ENCODE results near the gene ALDH3A1.

ALDH3A1 gene

DNA sequence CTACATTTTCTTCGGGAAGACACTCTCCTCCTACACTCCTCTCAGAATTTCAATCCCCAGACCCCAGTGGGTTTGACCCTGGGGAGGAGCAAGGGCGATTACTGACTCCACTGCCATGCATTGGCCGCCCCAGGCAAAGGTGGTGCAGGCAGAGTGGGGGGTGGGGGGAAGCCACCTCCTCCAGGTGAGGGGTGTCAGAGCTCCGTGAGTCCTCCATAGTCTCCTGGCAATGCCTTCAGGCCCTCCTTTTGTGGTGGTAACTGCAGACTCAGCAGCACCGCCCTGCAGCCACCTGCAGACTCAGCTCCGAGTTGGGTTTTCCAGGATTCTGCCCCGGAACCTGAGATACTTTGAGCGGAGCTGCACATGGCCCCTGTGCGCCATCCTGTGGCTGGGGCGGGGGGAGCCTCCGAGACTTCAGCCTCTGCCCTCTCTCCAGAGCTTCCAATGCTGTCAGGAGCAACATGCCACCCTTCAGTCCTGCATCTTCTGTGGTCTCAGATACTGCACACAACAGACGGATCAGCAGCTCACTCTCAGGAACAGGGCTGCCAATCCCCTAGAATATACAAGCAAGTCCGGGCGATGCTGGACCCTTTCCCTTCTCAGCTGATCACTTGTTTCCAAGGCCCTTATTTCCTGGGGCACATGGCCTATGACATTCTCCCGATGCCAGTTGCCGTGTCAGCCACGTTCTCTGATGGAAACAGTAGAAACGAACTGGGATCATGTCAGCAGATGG, 29.3 kb downstream of the ALDH3A1 start:
- DNase-seq = no peak

DNA sequence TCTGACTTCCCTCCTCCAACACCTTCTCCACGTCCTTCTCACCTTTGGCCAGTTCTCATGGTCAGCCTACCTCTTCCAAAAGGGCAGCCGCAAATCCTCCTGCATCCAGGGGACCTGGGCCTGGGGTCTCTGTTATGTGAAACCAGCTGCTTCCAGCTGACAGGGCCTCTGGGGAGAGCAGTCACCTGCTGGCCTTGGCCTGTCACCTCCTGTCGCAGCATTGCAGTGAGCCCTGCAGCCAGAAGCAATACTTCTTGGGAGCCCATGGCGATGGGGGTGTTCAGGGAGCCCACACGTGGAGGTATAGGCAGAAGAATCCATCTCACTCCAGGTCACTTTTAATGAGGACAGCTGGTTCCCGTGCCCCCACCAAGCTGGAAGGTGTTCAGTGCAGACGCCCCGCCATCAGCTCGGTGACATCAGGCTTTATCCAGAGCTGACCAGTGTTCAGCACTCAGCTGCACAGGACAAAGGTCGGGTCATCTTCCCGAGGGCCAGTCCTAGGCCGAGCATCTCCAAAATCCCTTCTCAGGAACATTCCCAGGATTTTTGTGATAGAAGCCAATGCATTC, 30.0 kb downstream of the ALDH3A1 start:
- no peak for DNase-seq

DNA sequence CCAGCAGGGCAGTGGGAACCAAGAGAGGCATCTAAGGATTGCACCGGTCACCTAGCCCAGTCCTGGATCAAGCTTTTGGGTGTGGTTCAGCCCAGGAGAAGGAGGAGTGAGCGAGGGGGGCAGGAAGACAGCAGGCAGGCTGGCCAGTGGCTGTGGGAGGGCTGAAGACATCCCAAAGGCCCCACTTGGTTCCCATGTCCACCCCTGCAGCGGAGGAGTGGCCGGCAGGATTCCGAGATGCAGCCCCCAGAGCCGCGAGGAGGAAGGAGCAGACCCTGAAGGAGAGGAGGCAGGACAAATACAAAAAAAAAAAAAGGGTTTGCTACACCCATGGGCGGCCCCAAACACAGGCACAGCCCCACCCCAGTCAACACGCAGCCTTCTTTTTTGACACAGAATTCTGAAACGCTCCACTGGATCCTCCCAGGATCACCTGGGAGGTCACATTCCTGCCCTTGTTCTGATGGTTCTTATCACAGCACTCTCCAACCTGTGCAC, 30.6 kb downstream of the ALDH3A1 start:
- DNase-seq = no peak

DNA sequence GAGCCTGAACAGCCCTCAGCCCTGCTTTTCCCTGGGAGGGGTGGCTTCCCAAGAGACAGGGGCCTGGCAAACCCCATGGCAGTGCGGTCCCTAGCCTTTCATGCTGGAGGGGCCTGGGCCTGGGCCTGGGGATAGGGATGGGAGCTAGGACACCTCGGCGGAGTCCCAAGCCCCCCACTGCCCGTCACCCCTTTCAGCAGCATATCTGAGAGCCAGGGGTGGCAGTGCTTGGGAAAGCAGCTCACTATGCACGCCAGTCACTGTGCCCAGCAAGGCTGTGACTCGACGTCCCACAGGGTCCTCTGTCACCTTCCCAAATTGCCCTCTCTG, 31.1 kb downstream of the ALDH3A1 start:
- DNase-seq = no peak

DNA sequence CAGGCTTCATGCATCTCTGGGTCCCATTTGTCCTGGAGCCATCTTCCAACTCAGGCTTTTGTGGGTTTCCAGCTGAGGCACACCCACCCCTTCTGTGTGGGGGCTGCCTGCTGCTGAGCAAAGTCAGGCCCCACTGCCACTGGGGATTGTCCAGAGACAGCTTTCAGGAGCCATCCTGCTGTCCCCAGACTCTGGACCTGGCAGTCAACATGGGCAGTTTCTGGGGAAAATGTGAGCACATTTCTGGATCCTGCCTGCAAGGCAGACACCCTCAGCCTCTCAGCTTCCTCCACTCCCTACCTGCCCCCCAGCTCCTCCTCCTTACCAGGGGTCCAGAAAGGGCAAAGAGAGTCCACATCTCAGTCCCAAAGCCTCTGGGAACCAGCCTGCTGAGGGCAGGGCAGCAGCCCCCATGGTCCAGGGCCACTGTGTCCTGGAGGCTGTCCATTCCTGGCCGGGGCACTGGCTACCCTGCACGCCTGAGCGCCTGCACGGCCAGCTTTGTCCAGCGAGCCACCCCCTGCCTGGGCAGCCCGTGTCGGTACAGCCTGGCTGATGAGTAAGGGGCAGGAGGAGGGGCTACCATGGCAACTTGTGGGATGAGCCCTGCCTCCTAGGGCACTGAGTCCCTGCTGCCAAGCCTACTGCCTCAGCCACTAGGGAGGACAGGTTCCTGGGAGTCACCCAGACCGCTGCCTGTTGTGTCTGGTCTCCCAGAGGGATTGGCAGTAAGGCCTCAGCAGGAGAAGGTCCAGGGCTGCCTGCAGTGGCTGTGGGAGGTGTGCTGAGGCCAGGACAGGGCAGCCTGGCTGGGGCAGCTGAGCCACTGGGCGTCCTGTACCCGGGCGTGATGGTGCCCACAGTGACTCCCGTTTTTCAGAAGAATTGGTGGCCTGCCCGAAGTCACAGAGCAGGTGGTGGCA, 31.7 kb downstream of the ALDH3A1 start, which contains the start of gene SLC47A2:
Gene SLC47A2 (minus strand): TSS at position 477 of the 923 bp plus-strand sequence. CDS start 29 bp downstream, at position 448.
- DNase-seq = no peak

DNA sequence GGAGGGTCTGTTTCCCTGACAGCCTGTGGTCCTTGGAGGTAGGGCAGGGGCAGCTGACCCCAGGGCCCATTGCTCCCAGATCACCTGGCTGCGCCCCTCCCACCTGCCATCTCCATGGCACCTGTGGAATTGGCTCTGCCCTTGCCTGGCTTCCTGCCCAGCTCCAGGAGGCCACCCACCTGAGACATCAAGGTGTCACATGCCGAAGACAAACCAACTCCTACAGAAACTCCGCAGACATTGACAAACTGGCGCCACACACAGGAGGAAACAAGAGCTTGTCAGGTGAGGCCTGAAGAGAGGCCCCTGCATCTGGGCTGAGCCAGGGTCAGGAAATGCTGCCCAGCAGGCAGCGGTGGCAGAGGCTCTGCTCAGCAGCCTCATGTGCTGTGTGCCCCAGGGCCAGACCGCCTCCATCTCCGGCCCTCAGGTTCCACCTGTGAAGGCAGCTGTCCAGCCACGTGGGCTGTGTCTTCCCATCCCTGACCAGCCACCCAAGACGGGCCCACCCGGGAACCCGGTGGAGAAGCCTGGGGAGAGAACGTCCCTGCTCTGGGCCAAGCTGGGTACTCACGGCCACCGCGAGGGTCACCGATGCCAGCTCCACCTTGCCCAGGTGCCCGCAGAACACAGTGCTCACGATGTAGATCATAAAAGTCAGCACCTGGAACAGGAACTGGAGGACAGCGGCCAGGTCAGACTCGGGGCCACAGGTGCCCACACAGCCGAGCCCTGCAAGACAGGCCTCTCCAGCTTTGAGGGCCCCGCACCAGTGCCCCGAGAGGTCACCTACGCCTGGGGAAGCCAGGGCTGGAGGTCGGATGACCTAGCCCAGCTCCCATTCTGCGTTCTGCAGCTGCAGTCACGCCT, 33.3 kb downstream of the ALDH3A1 start:
- DNase-seq = no peak

DNA sequence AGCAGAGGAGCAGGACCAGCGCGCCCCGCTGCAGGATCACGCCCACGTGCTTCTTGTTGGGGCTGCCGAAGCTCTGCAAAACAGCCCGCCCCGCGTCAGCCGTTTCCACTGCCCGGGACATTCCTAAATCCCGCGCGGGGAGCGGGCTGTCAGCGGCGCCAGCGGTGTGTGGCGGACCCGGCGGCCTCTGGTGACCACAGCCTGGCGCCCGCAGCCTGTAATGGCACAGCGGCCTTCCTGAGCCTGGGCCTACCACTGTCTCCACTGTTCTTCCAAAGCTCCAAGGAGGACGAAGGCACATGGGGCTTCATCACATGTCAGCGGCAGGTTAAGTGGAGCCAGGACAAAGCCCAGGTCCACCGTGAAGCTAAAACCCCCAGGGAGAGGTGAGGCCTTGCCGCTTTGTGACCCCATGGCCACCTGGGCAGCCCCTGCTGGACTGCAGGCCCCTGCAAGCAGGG, 34.2 kb downstream of the ALDH3A1 start:
- DNase-seq = no peak

DNA sequence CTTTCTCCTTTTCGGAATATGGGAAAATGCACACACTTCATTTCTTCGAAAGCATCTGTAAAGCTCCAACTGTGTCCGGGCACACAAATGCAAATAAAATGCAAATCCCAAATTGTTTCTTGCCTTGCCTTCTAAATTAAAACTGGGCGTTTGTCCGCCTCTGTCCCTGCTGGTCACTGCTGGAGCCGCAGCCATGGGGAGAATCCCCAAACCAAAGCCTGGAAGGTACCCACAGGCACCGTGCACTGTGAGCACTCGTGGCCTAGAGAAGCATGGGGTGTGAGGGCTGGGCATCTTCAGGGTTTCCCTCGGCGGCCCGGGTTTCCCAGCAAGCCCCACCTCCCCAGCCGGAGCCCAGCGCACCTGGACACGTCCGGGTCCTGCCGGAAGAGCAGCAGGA, 34.6 kb downstream of the ALDH3A1 start:
- DNase-seq = no peak

DNA sequence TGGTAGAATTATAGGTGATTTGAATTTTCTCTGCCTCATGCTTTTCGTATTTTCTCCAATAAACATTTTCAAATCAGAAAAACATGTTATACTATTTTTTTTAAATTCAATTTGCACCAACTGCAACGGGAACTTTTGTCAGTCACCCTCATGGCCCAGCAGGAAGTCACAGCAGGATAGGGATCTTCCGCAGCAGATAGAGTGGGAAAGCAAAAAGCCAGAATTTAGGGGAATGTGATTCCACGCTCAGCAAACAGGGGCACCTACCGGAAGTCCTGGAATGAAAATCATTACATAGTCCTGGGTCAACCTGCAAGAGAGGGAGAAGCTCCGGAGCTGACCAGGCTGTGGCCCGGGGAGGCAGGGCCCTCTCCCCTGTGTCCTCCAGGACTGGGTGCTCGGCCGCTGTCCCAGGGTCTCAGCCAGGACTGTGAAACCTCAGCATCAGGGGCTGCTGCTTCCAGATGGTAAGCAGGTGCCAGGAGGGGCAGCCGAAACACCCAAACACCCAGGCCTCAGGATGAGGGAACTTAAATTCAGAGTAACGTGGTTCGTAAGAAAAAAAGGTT, 35.6 kb downstream of the ALDH3A1 start:
- no peak for DNase-seq

DNA sequence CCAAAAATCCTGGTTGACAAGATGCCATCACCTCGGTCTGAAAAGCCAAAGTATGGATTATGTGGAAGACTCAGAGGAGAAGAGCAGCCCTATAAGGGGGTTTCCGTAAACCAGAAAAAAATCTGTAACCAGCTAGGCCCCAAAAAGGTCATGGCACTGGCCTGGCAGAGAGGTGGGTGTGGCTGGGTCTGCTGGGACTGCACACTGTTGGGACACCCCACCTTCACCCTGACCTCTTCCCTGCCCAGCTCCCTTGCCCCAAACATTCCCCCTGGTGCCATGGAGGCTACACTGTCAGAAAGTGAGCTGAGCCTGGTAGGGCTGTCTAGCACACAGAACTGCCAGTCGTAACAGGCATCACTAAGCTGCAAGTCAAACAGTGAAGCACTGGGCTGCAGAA, 38.3 kb downstream of the ALDH3A1 start:
- no peak for DNase-seq

DNA sequence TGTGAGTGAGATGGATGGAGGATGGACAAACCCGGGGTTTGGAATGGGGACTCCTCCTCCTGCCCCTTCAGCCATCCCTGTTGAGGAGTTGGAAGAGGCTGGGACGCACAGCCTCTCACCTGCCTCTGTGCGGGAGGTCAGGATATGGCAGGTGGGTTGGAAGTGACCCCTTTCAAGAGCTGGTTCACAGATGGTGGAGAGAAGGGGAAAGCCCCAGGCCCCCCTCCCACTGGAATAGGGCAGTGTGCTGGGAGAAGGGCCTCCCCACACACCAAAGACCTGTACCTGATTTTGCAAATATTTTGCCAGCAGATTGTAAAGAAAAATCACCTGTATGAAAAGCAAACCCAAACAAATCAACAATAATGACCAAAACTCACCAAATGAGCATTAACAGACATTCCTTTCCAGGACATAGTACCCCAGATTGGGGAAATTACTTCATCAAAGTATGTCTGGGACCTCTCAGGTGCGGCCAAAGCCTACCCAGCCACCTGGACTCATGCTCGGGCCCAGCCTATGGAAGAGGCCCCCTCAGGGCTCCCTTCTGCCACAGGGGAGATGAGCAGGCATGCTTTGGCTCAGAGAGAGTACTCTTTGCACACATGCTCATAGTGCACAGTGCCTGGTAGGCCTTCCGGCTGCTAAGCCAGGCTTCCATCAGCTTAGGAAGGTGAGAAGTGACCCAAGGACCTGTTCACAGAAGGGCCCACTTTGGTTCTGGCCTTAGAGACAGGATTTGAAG, 39.5 kb downstream of the ALDH3A1 start:
- no peak for DNase-seq

DNA sequence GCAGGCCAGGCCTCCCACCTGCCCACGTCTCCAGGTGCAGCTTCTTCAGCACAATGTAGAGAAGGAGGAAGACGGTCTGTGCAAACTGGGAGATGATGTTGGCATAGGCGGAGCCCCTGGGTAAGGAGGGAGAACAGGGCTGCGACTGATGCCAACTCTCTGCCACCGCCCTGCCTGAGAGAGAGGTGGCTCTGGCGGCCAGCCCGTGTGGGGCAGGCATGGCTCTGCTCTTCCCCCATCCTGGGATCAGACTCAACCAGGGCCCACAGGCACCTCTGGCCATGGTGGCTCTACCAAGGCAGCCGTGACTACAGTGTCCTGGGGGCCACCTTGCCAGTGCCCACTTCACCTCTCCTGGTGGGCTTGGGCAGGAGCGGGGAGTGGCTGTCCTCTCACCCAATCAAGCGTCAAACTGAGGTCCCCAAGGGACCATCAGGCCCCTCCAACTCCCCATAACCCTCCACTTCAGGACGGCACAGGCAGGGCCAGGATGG, 40.3 kb downstream of the ALDH3A1 start:
- DNase-seq = no peak

DNA sequence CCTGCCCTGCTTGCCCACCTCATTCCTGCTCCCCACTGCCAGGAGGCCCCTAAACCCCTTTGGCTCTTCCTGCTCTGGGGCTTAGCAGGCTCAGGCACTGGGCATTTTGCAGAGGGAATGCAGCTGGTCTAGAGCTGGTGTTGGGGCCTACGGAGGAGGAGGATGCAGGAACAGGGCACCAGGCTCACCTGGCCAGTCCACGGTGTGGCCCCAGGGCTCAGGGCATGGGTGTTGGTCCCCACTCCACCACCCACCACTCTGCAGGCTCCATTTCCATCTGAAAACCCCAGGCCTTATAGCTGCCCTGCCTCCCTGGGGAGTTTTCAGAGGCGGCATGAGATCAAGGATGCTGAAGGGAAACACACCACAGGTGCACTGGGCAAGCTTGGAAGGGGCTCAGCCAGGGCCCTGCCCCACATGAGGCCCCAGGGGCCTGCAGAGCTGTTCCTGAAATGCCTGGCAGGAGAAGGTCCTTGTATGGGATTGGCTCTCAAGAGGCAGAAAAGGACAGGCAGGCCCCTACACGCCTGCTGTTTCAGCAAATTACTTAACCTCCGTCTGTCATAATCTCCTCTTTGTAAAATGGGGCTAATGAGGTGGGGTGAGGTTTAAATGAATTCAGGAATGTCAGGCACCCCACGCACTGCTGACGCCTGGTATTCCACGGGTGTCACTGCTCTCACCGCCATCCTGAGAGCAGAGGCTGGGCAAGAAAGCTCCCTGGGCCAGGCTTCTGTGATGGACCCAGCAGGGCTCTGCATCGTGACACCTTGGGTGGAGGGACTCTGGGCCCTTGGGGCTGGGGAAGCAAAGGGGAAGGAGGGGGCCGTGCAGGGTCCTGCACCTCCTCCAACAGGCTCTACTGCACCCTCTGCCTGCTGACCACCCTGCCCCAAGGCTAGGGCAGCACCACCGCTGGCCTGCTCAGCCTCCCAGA, 41.0 kb downstream of the ALDH3A1 start:
- DNase-seq = no peak

DNA sequence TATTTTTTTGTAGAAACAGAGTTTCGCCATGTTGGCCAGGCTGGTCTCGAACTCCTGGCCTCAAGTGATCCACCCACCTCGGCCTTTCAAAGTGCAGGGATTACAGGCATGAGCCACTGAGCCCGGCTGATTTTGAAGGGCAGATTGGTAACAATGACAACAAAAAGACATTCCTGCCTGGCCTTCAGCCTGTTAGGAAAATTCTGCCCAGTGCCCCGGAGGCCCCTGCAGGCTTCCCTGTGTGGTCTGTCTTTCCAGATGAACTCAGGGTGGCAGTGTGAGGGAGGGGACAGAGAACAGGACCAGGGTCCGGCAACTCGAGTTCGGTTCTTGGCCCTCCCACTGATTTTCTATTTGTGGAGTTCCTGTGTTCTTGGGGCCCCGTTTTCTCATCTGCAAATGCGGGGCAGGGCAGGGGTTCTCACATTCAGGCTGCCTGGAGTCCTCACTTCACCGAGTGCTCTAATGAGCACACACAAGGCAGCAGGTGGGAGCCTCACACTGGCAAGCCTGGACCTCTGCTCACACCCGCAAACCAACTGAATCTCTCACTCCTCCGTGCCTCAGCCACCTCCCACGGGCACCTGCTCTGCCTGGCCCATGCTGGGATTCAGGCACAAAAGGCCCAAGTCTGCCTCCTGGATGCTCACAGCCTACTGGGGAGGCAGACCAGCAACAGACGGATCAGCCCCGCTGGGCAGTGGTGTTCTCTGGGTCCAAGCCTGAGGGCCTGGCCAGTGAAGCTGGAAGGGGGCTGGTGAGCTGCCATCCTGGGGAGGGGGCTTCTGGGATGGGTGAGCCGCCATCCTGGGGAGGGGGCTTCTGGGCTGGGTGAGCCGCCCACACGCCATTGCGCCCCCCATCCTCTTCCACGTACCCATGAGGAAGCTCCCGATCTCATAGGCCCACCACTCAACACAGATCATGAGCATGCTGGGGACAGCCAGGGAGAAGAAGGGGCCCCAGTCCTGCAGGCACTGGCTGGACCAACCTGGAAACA, 42.0 kb downstream of the ALDH3A1 start:
- no peak for DNase-seq

DNA sequence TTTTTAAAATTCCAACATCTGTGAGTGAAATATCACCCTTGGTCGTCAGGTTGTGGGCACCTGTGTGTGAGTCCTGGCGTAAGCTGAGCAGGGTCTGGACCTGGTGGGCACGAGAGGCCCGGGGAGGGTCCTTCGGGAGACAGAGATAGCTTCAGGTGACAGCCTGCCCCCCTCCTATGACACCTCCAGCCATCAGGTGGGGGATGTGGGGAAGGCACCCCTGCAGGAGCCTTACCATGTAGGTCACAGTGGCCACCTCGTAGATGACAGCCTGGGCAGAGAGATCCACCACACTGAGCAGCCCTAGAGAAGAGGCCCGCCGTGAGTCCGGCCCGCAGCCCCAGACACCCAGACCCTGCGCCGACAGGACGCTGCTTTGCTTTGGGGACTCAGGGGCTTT, 42.9 kb downstream of the ALDH3A1 start:
- DNase-seq = no peak

DNA sequence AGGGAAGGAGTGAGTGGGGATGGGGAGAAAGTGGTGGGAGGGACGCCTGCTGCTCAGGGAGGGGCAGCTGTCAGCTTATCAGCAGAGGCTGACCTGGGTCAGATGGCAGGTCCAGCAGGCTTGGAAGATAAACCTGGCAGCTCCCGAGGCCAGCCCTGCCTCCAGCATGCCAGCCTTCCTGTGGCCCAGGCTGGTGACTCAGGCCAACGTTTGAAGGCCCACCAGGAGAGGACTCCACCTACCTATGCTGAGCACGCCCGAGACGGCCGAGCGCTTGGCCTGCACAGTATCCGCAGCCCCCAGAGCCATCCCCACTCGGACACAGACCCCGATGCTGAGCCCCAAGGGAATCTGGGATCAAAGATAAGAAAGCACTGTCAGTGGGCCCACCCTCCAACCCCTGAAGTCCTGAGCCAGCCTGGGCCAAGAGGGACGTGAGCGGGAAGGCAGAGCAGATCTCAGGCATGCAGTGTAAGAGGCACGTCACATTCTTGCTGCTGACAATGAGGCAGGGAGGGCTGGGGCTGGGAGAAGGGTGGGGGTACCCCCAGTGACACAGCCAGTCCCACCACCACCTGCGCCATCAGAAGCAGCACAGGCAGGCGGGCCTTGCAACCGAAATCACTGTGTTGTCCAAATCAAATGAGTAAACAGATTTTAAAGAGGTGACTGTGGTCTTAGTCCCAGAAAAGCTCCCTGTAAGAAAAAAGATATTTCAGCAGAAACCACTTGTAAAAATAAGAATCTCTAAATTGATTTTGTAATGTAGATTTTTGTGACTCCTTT, 44.1 kb downstream of the ALDH3A1 start:
- no peak for DNase-seq

DNA sequence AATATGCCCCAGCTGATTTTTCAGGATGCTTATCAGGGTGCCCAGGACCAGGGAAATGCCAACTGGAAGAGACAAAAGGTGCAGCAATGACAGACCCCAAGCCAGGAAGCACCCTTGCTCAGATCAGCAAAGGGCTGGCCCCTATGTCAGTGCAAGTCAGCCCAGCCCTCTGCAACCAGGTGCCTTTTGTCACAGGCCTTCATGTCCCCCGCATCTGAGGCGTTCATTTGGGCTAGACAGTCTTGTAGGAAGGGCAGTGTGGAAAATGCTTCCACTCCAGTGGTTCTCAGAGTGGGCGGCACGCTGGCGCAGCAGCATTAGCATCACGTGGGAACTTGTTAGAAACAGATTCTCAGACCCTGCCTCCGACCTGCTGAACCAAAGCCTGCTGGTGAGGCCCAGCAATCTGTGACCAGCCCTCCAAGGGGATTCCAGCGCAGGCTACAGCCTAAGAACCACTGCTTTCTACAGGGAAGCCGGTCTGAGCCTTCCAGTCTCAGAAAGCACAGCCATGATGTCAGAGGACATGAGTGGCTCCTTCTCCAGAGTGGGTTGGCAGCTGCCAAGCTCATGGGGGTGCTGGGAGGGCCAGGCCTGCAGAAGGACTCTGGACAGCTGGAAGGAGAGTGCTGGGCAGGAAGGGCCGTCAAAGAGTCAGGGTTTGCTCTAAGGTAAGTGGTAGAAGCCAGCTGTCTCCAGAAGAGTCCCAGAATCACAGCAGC, 44.8 kb downstream of the ALDH3A1 start:
- no peak for DNase-seq
